IPS-18c (cell line): ENCODE measurements around the gene PREX1.

ENCODE experiments used
- H3K4me3 ChIP-seq: 2 replicates; pipeline ENCODE4 v1.7.0; 2013; ENCODE audit warnings: low read depth, mild to moderate bottlenecking, low read length, moderate library complexity; ENCODE audit not compliant: insufficient read depth
- H3K9me3 ChIP-seq: one replicate; pipeline ENCODE4 v1.6.1; 2013; ENCODE audit warnings: mild to moderate bottlenecking, low read length, moderate library complexity; ENCODE audit not compliant: control insufficient read depth, insufficient read depth

PREX1 gene

GRCh38 chr20:48668451-48668946, 159.3 kb downstream of the PREX1 start:
- no peaks in the 10 kb centered on the region for H3K9me3 ChIP-seq
- H3K4me3 ChIP-seq, result no peak overlapping the region

GRCh38 chr20:48667889-48668413, 159.8 kb downstream of the PREX1 start:
- no peaks in the 10 kb centered on the region for H3K9me3 ChIP-seq

GRCh38 chr20:48667481-48667880, 160.3 kb downstream of the PREX1 start:
- Histone ChIP-seq H3K9me3 (no peaks in the 10 kb centered on the region), H3K4me3 (no peak overlapping the region)

More at GRCh38 chr20:48667889-48668413, 159.8 kb downstream of the PREX1 start:
- H3K4me3 ChIP-seq, result no peak overlapping the region

- Histone ChIP-seq H3K9me3 (no peaks in the 10 kb centered on the region), H3K4me3 (no peak overlapping the region)
These were observed 162.0 kb downstream of the PREX1 start for GRCh38 chr20:48665785-48666184.

GRCh38 chr20:48662711-48663110, 165.1 kb downstream of the PREX1 start:
- Histone ChIP-seq H3K4me3 (no peak overlapping the region), H3K9me3 (no peaks in the 10 kb centered on the region)

- Histone ChIP-seq H3K4me3 (no peak overlapping the region), H3K9me3 (no peaks in the 10 kb centered on the region)
These were observed 166.0 kb downstream of the PREX1 start for GRCh38 chr20:48661575-48662455.

GRCh38 chr20:48660788-48661187, 167.0 kb downstream of the PREX1 start:
- no peaks in the 10 kb centered on the region for H3K9me3 ChIP-seq
- H3K4me3 ChIP-seq, result no peak overlapping the region

- no peak overlapping the region for H3K4me3 ChIP-seq
These were observed 167.9 kb downstream of the PREX1 start for GRCh38 chr20:48659858-48660257.

GRCh38 chr20:48658505-48658904, 169.3 kb downstream of the PREX1 start:
- no peaks in the 10 kb centered on the region for H3K9me3 ChIP-seq
- H3K4me3 ChIP-seq, result no peak overlapping the region

More at GRCh38 chr20:48659858-48660257, 167.9 kb downstream of the PREX1 start:
- H3K9me3 ChIP-seq, result no peaks in the 10 kb centered on the region

- Histone ChIP-seq H3K9me3 (no peaks in the 10 kb centered on the region), H3K4me3 (no peak overlapping the region)
These were observed 169.7 kb downstream of the PREX1 start for GRCh38 chr20:48658198-48658476.

- H3K9me3 ChIP-seq, result no peaks in the 10 kb centered on the region
- no peak overlapping the region for H3K4me3 ChIP-seq
These were observed 170.2 kb downstream of the PREX1 start for GRCh38 chr20:48657426-48658197.

- Histone ChIP-seq H3K4me3 (no peak overlapping the region), H3K9me3 (no peaks in the 10 kb centered on the region)
These were observed 171.1 kb downstream of the PREX1 start for GRCh38 chr20:48656661-48657211.

- Histone ChIP-seq H3K9me3 (no peaks in the 10 kb centered on the region), H3K4me3 (no peak overlapping the region)
These were observed 171.7 kb downstream of the PREX1 start for GRCh38 chr20:48656137-48656536.

- H3K9me3 ChIP-seq, result no peaks in the 10 kb centered on the region
- no peak overlapping the region for H3K4me3 ChIP-seq
These were observed 174.1 kb downstream of the PREX1 start for GRCh38 chr20:48653706-48654051.

GRCh38 chr20:48652961-48653705, 174.7 kb downstream of the PREX1 start:
- H3K9me3 ChIP-seq, result no peaks in the 10 kb centered on the region
- H3K4me3 ChIP-seq, result no peak overlapping the region

- Histone ChIP-seq H3K9me3 (no peaks in the 10 kb centered on the region), H3K4me3 (no peak overlapping the region)
These were observed 175.8 kb downstream of the PREX1 start for GRCh38 chr20:48651960-48652359.

- Histone ChIP-seq H3K9me3 (no peaks in the 10 kb centered on the region), H3K4me3 (no peak overlapping the region)
These were observed 176.5 kb downstream of the PREX1 start for GRCh38 chr20:48651271-48651670.
